Measurements from ENCODE around the gene RCAN2. TPM values are rescaled to one million over a fixed set of nuclear protein-coding genes. Genes with fewer than 3 reads are reported as not detected.

The RCAN2 gene
- total and polyA plus RNA-seq, 2 donors (not counting 3 experiments of a cell fraction or from before 2014, with no cell fraction given) = 0.07 to 0.33 TPM

GRCh38 chr6:46323312-46323965 lies 167.8 kb downstream of the RCAN2 start:
- FAIRE-seq (no peak), DNase-seq (ENCODE audit: low read depth, low spot score) (no peak)
- Histone ChIP-seq H3K4me1 (ENCODE audit: control insufficient read depth, extremely low read depth, insufficient read depth, low read length) (no peaks in the 10 kb centered on the region), H4K20me1 (replicated peaks; ENCODE audit: control insufficient read depth, extremely low read depth, insufficient read depth, low read length) (no peaks in the 10 kb centered on the region), H3K9me1 (replicated peaks; ENCODE audit: control insufficient read depth, extremely low read depth, insufficient read depth, low read length) (no peaks in the 10 kb centered on the region), H3K27ac (ENCODE audit: insufficient read depth, low read depth, low read length) (no peak overlapping the region), H3K27me3 (ENCODE audit: control insufficient read depth in 2 of 2, insufficient read depth in 2 of 2, low read length in 2 of 2) (peaks cover 2 to 4% of the 10 kb centered on the region in 2 experiments), H3K4me2 (ENCODE audit: insufficient read depth, low read length) (no peak overlapping the region), H2AFZ (ENCODE audit: low read depth, low read length) (no peak overlapping the region), H3K4me3 (replicated peaks in 1 of 3; ENCODE audit: insufficient read depth in 1 of 3, low read depth in 1 of 3, low read length in 3 of 3) (no peak overlapping the region), H3K79me2 (ENCODE audit: control insufficient read depth, insufficient read depth, low read length) (no peaks in the 10 kb centered on the region), H3K9ac (replicated peaks; ENCODE audit: extremely low read depth, insufficient read depth, low read length) (no peak overlapping the region), H3K36me3 (ENCODE audit: control insufficient read depth in 2 of 2, extremely low read depth in 1 of 2, insufficient read depth in 2 of 2, low read length in 2 of 2) (no peaks in the 10 kb centered on the region), H3K9me3 (replicated peaks; ENCODE audit: control insufficient read depth, insufficient read depth, low read length) (no peaks in the 10 kb centered on the region)
- no TSS peak for BruUV-seq (replicated peaks)
- POLR2A ChIA-PET = no interaction called here
- TF ChIP-seq JUN (IDR thresholded peaks at IDR 0.05; ENCODE audit: borderline replicate concordance, insufficient read depth, insufficient read length, low read depth) (no peak), EZH2 (IDR thresholded peaks at IDR 0.05; ENCODE audit: borderline replicate concordance, low read depth, low read length, severe bottlenecking) (no peak), FOS (IDR thresholded peaks at IDR 0.05; ENCODE audit: borderline replicate concordance, insufficient read depth, low read length) (no peak), GATA2 (IDR thresholded peaks at IDR 0.05; ENCODE audit: insufficient read depth, insufficient read length, low read depth, low read length) (no peak), CTCF (IDR thresholded peaks at IDR 0.05; ENCODE audit: extremely low read depth in 1 of 2, insufficient read depth in 1 of 2, low read depth in 1 of 2, low read length in 2 of 2) (no peak), MYC (IDR thresholded peaks at IDR 0.05; ENCODE audit: low read depth, low read length) (no peak), POLR2AphosphoS5 (IDR thresholded peaks at IDR 0.05; ENCODE audit: insufficient read depth, low read depth, low read length) (no peak), POLR2A (IDR thresholded peaks at IDR 0.05; ENCODE audit: low read depth, low read length) (no peak)
- TF ChIP-seq, protein P1, sequence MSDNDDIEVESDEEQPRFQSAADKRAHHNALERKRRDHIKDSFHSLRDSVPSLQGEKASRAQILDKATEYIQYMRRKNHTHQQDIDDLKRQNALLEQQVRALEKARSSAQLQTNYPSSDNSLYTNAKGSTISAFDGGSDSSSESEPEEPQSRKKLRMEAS (IDR thresholded peaks at IDR 0.05; ENCODE audit: insufficient read depth, insufficient read length) = no peak
- CTCF ChIA-PET = no interaction called here
- intact Hi-C loops (cut with micrococcal nuclease) = no loop called here
- dilution Hi-C loops (cut with MboI; ENCODE audit: extremely low pct_ligation_motif_present, low sequenced_read_pairs) = no loop called here
